DMS153 treated with DMSO at 0.1 percent for 48 hours (cell line): ENCODE data around the gene CDC42EP4.
A peak's percentile ranks its signal among the peaks of the same experiment; 100 is the strongest.
"Not testable (repeated sequence)": the region's sequence is repeated elsewhere in the genome, so short reads cannot be mapped to it uniquely, and the experiment has no call there.

ENCODE experiments used
- DNase-seq: peaks from one replicate; lab custom pipeline; 2025; ENCODE audit not compliant: unreplicated experiment; lab: John Stamatoyannopoulos, UW

CDC42EP4 gene

DNA sequence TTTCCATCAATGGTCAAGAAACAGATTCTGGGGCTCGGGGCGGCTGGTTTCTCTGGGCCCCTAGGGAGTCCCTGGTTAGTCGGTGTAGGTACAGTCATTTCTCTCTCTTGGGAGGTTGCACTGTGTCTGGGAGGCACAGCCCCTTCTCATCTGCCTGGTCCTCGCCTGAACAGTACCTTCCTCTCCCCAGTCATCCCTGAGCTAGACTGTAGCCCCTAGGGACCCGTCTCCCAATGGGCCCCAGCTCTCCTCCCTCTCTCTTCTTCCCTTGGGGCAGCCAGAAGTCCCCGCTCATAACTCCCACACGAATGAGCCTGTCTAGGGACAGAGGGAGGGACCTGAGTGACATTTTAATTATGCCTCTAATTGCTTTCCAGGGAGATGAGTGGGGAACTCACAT is 29.9 kb downstream of the CDC42EP4 start:
- DNase-seq: no peak

DNA sequence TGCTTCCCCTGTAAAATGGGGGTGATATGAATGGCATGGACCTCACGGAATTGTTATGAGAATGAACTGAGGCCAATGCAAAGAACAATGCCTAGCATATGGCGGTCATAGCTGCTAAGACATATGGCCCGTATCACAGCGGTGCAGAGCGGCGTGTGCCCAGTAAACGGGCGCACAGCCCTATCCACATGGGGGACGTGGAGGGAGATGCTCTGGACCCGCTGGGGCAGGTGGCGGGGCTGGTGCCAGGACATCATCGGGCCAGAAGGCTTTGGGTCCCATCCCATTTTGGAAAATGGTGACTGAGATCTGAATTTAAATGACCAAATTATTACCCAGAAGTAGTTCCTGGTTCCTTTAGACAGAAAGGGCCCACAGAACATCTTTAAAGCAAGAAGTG is 31.6 kb downstream of the CDC42EP4 start:
- no peak for DNase-seq

DNA sequence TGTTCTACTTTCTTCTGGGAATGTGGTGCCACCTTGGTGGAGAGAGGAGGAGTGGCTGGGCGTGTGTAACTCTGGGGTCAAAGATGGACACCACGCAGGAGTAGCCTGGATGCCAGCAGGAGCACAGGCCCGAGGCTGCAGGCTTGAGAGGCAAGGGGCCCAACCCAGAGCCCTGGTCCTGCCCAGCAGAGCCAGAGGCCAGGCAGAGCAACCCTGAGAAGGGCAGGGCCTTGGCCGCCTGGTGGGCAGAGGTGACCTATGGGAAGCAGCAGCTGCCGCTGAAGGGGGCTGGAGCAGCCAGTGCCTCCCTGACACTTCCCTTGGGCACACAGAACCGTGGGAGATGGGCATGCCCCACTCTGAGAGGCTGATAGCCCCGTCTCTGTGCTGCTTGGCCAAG is 32.1 kb downstream of the CDC42EP4 start:
- no peak for DNase-seq

DNA sequence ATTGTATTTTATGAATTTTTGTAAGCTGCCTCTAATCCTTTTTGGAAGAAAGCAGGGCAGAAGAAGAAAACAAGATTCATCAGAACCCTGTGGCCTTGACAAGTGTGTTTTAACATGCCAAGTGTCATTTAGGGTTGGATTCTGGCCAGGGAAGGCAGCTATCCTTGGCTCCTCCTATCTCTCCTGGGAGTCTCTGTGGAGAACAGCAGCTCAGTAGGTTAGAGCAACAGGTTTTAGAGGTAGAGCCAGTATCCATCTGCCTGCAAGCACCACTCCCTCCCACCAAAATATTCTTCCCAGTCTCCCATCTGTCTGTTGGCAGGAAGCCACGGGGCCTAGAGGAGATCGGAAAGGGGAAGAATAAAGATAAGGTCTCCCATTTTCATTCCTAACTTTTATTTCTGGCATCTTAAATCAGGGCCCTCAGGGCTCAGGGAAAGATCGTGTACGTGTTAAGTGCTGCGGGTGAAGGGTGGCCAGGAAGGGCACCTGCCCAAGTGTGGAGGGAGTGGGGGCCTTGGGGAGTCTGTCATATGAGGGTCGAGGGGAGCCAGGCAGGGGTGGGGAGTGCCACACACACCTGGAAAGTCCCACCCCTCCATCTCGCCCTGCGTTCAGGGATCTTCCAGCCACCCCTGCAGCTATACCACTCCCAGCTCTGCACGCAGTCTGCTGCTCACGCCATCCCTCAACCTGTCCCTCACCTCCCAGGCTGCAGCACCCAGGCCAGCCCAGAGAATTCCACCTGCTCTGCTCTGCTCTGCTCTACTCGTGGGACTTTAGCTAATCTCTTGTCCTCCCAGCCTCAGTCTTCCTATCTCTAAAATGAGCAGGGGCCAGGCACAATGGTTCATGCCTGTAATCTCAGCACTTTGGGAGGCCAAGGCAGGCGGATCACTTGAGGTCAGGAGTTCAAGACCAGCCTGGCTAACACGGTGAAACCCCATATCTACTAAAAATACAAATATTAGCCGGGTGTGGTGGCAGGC is 33.0 kb downstream of the CDC42EP4 start:
- DNase-seq: peak; percentile 60

DNA sequence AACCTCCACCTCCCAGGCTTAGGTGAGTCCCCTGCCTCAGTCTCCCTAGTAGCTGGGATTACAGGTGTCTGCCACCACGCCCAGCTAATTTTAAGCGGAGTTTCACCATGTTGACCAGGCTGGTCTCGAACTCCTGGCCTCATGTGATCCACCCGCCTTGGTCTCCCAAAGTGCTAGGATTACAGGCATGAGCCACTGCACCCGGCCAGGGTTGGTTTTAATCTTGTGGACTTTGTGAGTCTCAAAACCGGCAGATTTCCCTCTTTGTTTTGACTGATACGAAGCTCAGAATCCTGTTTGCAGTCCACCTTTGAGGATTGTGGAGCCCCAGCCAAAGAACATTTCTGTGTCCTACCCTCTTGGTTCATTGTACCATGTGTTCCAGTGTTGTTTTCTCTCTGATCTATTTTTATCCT is 33.7 kb downstream of the CDC42EP4 start:
- no peak for DNase-seq

DNA sequence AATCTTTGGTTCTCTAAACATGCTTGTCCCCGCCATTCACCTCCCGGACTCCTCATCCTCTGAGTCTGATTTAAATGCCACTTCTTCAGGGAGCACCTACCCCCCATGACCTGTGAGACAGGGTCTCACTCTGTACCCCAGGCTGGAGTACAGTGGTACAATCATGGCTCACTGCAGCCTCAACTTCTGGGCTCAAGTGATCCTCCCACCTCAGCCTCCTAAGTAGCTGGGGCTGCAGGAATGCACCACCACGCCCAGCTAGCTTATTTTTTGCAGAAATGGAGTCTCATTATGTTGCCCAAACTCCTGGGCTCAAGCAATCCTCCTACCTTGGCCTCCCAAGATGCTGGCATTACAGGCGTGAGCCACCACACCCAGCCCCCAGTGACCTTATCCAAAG is 37.3 kb downstream of the CDC42EP4 start:
- DNase-seq: no peak

DNA sequence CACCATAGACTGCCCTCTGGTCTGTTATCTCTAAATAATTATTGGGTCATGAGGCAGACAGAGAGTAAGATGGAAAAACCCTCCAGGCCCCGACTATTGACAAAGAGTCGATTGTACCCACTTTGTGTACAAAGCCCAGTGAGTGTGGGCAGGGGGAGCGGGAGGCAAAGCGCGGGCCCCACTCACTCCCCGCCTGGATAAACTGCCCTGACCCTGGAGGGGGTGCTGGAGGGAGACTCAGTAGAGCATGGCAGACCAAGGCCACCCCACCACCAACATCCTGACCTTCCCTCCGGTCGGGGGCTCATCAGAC is 38.9 kb downstream of the CDC42EP4 start:
- DNase-seq: no peak

DNA sequence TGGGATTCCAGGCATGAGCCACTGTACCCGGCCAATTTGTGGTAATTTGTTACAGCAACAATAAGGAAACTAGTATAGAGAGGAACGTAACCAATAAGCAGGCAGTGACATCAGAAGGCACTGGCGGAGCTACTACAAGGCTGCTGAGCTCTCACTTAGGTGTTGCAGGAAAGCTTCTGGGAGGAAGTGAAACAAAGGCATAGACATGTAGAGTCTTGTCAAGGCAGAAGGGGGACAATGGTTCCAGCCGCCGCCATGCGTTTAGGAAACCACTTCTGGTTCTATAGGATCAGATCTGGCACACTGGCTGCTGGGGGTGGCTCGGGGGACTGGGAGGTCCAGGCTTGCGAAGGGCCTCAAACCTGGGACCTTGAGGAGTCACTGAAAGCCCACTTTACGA is 40.7 kb downstream of the CDC42EP4 start:
- DNase-seq: no peak

DNA sequence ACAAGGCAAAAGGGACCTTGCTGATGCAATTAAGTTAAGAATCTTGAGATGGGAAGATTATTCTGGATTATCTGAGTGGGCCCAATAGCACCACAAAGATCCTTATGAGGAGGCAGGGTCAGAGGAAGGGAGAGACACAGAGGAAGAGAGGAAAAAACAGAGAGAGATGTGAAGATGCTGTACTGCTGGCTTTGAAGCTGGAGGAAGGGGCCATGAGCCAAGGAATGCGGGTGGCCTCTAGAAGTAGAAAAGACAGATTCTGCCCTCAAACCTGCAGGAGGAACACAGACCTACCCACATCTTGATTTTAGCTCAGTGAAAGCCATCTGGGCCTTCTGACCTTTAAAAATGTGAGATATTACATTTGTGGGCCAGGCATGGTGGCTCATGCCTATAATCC is 42.0 kb downstream of the CDC42EP4 start:
- DNase-seq: no peak

DNA sequence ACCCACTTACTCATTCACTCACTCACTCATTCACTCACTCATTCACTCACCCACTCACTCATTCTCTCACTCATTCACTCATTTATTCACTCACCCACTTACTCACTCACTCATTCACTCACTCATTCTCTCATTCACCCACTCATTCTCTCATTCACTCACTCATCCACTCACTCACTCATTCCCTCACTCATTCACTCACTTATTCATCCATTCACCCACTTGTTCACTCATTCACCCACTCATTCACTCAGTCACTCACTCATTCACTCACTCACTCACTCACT is 42.5 kb downstream of the CDC42EP4 start:
- no peak for DNase-seq

DNA sequence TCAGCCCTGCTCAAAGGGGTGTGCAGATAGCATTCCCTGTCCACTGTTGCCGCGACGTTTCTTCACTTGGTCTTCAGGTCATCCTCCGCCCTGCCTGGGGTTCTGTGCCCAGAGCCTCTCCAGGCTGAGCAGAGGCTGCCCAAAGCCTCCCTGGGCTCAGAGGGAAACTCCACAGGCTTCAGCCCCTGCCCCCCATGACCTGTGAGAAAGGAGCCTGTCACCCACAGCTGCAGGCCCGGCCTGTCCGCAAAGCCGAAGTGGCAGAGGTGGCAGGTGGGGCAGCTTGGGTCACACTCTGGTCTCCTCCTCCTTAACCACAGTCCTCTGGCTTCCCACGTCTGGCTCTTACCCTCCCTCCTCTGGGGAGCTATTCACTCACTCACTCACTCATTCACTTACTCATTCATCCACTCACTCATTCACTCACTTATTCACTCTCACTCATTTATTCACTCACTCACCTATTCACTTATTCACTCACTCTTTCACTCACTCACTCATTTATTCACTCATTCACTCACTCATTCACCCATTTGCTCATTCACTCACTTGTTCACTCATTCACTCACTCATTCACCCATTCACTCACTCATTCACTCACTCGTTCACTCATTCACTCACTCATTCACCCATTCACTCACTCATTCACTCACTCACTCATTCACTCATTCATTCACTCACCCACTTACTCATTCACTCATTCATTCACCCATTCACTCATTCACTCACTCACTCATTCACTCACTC is 43.0 kb downstream of the CDC42EP4 start:
- no peak for DNase-seq

DNA sequence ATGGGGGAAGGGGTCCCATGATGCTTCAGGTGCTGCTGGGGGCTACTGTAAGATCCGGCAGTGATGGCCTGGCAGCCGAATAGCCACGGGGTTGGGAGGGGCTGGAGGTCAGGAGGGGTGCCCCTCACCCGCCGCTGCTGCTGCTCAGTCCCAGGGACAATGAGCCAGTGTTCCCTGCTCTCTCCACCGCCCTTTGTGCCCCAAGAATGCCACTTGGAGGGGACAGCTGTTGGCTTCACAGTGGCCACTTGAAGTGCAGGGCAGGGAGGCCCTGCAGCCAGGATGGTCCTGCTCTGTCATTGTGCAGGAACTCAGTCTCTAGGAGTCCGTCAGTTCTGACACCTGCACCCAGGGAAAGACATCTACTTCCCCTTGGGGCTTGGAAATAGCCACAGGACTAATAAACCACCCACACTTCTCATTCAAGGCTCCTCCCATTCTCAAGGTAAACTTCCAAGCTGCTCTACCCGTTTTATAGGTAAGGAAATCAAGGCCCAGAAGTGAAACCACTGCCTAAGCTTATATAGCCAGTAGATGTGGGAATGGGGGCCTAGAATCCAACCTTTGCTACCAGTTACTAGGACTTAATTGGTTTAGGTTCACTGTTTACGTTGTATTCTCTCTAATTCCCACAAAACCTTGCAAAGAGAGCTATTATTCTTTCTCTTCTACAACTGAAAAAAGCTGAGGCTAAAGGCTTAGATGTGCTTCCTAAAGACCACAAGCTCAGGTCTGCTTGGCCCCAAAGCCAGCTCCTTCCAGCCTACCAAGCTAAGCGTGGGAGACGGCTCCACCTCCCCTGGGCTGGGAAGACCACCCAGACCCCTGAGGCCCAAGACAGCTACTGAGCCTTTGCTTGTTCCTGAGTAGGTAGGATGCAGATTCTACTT is 43.9 kb downstream of the CDC42EP4 start:
- DNase-seq: no peak

DNA sequence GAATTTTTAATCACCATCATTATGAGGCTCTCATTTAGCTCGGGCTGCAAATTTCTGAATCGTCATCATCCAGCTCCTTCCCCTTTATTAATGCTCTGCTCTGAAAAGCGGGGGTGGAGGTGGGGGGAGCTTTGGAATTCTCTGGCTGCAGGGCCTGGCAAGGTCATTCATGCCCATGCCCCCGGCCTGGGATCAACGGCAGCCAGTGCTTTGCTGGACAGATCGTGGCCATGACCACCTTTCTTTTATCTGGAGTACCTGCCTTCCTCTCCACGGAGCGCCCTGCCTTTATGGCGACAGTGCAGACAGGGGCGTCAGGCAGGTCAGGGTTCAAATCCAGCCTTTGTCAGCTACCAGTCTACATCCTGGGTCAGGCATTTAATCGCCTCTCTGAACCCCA is 45.0 kb downstream of the CDC42EP4 start:
- no peak for DNase-seq

DNA sequence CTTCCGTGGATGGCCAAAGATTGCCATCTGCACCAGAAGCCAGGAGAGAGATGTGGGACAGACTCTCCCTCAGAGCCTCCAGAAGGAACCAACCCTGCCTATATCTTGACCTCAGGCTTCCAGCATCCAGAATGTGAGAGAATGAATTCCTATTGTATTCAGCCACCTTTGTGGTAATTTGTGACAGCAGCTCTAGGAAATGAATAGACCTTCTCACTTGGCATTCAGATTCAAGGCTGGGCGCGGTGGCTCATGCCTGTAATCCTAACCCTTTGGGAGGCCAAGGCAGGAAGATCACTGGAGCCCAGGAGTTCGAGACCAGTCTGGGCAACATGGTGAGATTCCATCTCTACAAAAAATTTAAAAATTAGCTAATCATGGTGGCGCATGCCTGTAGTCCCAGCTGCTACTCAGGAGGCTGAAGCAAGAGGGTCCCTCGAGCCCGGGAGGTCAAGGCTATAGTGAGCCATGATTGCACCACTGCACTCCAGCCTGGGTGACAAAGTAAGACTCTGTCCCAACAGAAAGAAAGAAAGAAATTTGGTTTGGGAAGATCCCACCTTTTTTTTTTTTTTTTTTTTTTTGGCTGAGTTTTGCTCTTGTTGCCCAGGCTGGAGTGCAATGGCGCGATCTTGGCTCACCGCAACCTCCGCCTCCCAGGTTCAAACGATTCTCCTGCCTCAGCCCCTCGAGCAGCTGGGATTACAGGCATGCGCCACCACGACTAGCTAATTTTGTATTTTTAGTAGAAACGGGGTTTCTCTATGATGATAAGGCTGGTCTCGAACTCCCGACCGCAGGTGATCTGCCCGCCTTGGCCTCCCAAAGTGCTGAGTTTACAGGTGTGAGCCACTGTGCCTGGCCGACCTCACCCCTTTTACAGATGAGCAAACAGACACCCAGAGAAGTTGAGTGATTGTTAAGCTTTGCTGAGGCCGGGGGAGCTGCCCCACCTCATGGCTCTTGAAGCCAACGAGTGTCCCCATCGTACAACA is 45.9 kb downstream of the CDC42EP4 start:
- DNase-seq: no peak

DNA sequence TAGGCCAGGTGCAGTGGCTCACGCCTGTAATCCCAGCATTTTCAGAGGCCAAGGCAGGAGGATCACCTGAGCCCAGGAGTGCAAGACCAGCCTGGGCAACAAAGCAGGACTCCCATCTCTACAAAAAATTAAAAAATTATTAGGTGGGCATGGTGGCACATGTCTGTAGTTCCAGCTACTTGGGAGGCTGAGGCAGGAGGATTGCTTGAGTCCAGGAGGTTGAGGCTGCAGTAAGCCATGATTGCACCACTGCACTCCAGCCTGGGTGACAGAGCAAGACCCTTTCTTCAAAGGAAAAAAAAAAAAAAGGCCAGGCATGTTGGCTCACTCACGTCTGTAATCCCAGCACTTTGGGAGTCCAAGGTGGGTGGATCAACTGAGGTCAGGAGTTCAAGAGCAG is 47.4 kb downstream of the CDC42EP4 start:
- not testable (repeated sequence) for DNase-seq

DNA sequence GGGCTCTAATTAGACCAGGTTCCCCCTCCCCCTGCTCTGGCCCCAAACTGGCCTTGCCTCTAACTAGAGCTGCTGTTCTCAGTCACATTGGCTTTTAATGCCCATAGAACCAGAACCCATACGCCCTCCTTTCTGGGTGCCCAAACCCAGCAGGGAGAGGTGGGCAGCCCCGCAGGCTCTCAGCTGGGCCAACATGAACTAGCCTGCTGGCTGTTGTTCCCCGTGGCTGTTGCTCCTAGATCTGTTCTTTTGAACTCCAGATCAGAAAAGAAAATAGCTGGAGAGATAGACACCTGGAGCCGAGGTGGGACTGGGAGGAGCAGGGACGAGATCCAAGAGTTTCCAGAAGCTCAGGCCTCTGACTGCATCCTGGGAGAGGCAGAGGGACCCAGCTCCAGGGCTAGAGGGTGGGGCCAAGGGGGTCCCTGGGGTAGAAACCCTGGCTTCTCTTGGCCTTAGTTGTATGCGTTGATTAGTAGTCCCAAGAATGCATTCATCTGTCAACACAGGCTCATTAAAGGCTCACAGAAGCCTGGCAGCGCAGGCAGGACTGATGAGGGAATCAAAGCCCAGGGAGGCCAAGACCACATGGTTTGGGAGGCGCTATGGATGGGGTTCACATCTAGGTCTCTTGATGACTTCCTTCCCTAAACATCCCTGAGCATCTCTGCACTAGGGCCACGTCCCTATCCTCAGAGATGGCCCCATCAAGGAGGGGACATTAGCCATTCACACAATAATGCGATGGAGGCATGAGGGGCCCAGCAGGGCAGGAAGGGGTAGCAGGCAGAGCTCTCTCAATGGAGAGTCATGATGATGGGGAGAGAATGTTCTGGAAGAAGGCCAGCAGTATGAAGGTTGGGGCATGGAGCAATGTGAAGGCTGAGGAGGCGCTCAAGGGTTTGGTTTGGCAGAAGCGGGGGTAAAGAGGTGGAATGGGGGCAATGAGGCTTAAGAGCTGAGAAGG is 48.8 kb downstream of the CDC42EP4 start:
- DNase-seq: no peak

DNA sequence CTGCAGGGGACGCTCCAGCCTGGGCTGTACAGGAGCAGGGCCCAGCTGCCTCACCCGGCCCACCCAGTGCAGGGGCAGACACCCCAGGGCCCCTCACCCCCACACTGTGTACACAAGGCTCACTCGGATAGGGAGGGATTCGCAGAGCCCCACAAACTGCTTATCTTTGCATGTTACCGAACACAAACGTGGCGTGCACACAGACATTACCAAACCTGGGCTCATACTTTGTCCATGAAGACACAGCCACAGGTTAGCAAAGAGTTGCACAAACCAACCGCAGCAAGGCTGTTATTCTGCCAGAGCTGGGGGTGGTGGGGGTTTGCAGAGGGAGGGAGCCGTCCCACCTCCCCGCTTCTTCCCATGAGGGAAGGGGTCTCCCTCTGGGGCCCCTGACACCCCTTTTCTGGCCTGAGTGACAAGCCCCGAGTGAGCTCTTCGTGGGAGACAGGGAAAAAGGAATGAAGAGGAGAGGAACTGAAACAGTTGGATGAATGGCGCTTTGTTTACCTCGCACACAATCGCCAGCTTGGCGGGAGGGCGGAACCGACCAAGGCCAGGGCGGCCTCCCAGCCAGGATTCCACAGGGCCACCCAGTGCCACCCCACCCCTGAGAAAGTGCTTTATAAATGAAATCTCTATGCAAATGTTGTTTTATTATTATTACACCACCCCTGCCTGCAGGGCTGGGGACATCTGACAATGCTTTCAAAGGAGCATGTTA is 49.7 kb downstream of the CDC42EP4 start:
- peak; percentile 49 for DNase-seq

DNA sequence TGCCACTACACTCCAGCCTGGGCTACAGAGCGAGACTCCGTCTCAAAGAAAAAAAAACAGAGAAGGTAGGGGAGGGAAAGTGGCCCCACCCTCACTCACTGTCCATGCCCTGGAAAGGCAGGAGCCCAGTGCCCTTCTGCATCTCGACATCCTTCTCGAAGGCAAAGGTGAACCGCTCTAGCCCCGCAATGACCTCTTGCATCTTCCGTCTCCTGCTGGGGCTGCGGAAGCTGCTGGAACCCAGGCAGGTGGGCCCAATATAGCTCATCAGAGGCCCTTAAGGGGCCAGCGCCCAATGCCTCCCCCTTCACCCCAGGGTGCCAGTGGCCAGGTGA is 50.2 kb downstream of the CDC42EP4 start, which contains the start of gene CPSF4L:
CPSF4L (minus strand) TSS at position 264 of the 335 bp plus-strand sequence; CDS start at position 202, 62 bp downstream.
- no peak for DNase-seq

DNA sequence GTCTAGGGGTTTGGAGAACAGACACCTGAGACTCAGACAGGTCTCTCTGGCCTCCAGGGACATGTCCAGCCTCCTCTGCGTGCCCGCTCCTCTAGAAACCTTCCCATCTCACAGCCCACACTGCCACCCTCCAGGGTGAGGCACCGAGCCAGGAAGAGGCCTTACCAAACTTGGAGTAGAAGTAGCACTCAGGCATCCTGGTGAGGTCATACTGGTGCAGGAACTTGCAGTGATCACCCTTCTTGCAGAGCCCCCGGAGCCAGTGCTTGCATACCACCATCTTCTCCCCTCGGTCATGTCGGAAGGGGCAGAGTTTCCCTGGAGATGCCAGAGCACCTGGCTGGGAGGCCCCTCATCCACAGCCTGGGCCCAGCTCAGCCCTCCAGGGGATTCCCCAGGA is 54.3 kb downstream of the CDC42EP4 start:
- DNase-seq: no peak
